ENCODE results near the gene JARID2. TPM values are rescaled to one million over a fixed set of nuclear protein-coding genes. Genes with fewer than 3 reads are reported as not detected.
A peak's percentile ranks its signal among the peaks of the same experiment; 100 is the strongest.

Gene JARID2
- total RNA-seq, 1 experiment from 2014 or later, result 180 TPM

GRCh38 chr6:15423286-15423993, 177.6 kb downstream of the JARID2 start (continued):
- TF ChIP-seq, protein P1, sequence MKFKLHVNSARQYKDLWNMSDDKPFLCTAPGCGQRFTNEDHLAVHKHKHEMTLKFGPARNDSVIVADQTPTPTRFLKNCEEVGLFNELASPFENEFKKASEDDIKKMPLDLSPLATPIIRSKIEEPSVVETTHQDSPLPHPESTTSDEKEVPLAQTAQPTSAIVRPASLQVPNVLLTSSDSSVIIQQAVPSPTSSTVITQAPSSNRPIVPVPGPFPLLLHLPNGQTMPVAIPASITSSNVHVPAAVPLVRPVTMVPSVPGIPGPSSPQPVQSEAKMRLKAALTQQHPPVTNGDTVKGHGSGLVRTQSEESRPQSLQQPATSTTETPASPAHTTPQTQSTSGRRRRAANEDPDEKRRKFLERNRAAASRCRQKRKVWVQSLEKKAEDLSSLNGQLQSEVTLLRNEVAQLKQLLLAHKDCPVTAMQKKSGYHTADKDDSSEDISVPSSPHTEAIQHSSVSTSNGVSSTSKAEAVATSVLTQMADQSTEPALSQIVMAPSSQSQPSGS (CRISPR knock-in tag; IDR thresholded peaks at IDR 0.05; ENCODE audit: borderline replicate concordance, low read depth), result no peak
- TF ChIP-seq, protein P2, sequence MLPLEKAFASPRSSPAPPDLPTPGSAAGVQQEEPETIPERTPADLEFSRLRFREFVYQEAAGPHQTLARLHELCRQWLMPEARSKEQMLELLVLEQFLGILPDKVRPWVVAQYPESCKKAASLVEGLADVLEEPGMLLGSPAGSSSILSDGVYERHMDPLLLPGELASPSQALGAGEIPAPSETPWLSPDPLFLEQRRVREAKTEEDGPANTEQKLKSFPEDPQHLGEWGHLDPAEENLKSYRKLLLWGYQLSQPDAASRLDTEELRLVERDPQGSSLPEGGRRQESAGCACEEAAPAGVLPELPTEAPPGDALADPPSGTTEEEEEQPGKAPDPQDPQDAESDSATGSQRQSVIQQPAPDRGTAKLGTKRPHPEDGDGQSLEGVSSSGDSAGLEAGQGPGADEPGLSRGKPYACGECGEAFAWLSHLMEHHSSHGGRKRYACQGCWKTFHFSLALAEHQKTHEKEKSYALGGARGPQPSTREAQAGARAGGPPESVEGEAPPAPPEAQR (CRISPR knock-in tag; IDR thresholded peaks at IDR 0.05), result no peak
- no peak for TF ChIP-seq ERG (CRISPR knock-in tag; IDR thresholded peaks at IDR 0.05)
- no peak for TF ChIP-seq ETV6 (CRISPR knock-in tag; IDR thresholded peaks at IDR 0.05)
- no peak for TF ChIP-seq FOXK1 (CRISPR knock-in tag; IDR thresholded peaks at IDR 0.05)
- no peak for TF ChIP-seq ZNF232 (CRISPR knock-in tag; IDR thresholded peaks at IDR 0.05)
- TF ChIP-seq HMGA2 (CRISPR knock-in tag; IDR thresholded peaks at IDR 0.05), result no peak
- TF ChIP-seq, protein P3, sequence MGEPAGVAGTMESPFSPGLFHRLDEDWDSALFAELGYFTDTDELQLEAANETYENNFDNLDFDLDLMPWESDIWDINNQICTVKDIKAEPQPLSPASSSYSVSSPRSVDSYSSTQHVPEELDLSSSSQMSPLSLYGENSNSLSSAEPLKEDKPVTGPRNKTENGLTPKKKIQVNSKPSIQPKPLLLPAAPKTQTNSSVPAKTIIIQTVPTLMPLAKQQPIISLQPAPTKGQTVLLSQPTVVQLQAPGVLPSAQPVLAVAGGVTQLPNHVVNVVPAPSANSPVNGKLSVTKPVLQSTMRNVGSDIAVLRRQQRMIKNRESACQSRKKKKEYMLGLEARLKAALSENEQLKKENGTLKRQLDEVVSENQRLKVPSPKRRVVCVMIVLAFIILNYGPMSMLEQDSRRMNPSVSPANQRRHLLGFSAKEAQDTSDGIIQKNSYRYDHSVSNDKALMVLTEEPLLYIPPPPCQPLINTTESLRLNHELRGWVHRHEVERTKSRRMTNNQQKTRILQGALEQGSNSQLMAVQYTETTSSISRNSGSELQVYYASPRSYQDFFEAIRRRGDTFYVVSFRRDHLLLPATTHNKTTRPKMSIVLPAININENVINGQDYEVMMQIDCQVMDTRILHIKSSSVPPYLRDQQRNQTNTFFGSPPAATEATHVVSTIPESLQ (CRISPR knock-in tag; IDR thresholded peaks at IDR 0.05), result no peak

GRCh38 chr6:15425947-15426346, 180.1 kb downstream of the JARID2 start:
- peak overlapping the region; percentile 90 for H3K27ac Mint-ChIP-seq
- H3K27me3 Mint-ChIP-seq (ENCODE audit: low read depth), result no peaks in the 10 kb centered on the region
- no peak for TF ChIP-seq NFATC4 (CRISPR knock-in tag; IDR thresholded peaks at IDR 0.05)
- no peak for TF ChIP-seq MYBL2 (CRISPR knock-in tag; IDR thresholded peaks at IDR 0.05)
- TF ChIP-seq TP53 (CRISPR knock-in tag; IDR thresholded peaks at IDR 0.05), result no peak
- TF ChIP-seq, protein P4, sequence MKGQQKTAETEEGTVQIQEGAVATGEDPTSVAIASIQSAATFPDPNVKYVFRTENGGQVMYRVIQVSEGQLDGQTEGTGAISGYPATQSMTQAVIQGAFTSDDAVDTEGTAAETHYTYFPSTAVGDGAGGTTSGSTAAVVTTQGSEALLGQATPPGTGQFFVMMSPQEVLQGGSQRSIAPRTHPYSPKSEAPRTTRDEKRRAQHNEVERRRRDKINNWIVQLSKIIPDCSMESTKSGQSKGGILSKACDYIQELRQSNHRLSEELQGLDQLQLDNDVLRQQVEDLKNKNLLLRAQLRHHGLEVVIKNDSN (CRISPR knock-in tag; IDR thresholded peaks at IDR 0.05), result no peak
- TF ChIP-seq NR3C1 (CRISPR knock-in tag; conservative IDR thresholded peaks at IDR 0.05; ENCODE audit: low read depth), result no peak
- TF ChIP-seq CREB1 (CRISPR knock-in tag; IDR thresholded peaks at IDR 0.05), result no peak
- TF ChIP-seq TEAD4 (CRISPR knock-in tag; IDR thresholded peaks at IDR 0.05), result no peak
- TF ChIP-seq PRRX2 (CRISPR knock-in tag; IDR thresholded peaks at IDR 0.05), result no peak
- no peak for TF ChIP-seq ZNF121 (CRISPR knock-in tag; IDR thresholded peaks at IDR 0.05)
- TF ChIP-seq ATF1 (CRISPR knock-in tag; IDR thresholded peaks at IDR 0.05), result no peak
- POLR2A ChIA-PET, result no interaction called here
- H3K36me3 Mint-ChIP-seq, result no peaks in the 10 kb centered on the region
- no peak for ATAC-seq
- no peak for DNase-seq (ENCODE audit: low spot score)
- CTCF ChIA-PET, result no interaction called here
- no peak overlapping the region for H3K4me3 Mint-ChIP-seq
- peaks cover 97% of the 10 kb centered on the region for H3K4me1 Mint-ChIP-seq
- no peaks in the 10 kb centered on the region for H3K9me3 Mint-ChIP-seq

DNA sequence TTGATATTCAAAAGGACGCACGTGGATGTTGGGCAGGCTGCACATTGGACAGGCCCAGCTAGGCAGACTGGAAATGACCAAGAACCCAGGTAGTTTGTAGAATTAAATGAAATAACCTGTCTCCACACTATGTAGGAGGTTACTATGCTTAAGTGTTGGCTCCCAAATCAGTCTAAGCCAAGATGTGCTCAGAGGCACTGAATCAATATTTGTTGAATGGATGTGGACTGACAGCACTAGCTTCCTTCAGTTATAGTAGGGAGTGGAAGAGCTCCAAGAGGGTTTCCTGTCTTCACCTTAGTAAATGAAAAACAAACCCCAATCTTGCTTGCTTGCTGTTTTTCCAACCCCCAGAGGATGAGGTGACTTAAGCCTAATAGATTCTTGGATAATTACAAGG, 180.5 kb downstream of the JARID2 start:
- Mint-ChIP-seq H3K4me1 (peaks cover 97% of the 10 kb centered on the region), H3K9me3 (no peaks in the 10 kb centered on the region), H3K4me3 (no peak overlapping the region), H3K36me3 (no peaks in the 10 kb centered on the region), H3K27ac (peak overlapping the region; percentile 90), H3K27me3 (ENCODE audit: low read depth) (no peaks in the 10 kb centered on the region)
- POLR2A ChIA-PET, result no interaction called here
- DNase-seq (ENCODE audit: low spot score), result no peak
- CTCF ChIA-PET, result no interaction called here
- no peak for ATAC-seq
- no peak for TF ChIP-seq SOX15 (CRISPR knock-in tag; IDR thresholded peaks at IDR 0.05)
- TF ChIP-seq, protein P5, sequence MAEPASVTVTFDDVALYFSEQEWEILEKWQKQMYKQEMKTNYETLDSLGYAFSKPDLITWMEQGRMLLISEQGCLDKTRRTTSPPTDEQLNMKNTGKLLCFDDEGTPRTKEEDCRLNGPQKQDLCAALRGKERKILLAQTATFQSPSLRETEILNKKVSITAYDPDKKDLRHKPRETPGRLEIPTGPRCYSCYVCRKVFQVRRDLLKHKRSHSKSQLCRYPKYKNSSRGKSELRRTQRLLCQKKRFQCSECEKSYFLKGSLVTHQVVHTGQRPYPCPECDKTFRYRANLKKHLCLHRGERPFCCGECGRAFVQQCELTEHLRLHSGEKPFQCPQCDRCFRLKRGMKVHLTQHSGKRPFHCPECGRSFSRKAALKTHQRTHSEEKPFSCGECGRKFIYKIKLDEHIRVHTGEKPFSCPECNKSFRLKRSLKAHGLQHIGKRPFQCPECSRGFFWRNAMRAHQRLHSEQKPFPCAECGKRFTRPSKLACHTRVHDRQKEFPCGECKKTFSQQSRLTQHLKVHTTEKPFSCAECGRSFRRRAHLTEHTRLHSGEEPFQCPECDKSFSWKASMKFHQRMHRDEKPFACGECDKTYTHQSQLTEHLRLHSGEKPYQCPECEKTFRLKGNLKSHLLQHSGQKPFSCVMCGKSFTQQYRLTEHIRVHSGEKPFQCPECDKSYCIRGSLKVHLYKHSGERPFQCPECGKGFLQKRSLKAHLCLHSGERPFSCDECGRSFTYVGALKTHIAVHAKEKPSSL (CRISPR knock-in tag; conservative IDR thresholded peaks at IDR 0.05), result no peak
- no peak for TF ChIP-seq ATF3 (CRISPR knock-in tag; conservative IDR thresholded peaks at IDR 0.05)
- TF ChIP-seq, protein P6, sequence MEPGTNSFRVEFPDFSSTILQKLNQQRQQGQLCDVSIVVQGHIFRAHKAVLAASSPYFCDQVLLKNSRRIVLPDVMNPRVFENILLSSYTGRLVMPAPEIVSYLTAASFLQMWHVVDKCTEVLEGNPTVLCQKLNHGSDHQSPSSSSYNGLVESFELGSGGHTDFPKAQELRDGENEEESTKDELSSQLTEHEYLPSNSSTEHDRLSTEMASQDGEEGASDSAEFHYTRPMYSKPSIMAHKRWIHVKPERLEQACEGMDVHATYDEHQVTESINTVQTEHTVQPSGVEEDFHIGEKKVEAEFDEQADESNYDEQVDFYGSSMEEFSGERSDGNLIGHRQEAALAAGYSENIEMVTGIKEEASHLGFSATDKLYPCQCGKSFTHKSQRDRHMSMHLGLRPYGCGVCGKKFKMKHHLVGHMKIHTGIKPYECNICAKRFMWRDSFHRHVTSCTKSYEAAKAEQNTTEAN (CRISPR knock-in tag; IDR thresholded peaks at IDR 0.05), result no peak
- no peak for TF ChIP-seq EMX1 (CRISPR knock-in tag; IDR thresholded peaks at IDR 0.05)
- no peak for TF ChIP-seq FOXK1 (CRISPR knock-in tag; IDR thresholded peaks at IDR 0.05)

Measured in WTC11 (cell line).